Gastrocnemius medialis (tissue), 4 donors: ENCODE measurements around the gene C1RL. TPM values are rescaled to one million over a fixed set of nuclear protein-coding genes. Genes with fewer than 3 reads are reported as not detected.

Experiments
- ATAC-seq, 2 donors: fragments of 150-250 bp; one replicate each; pipeline ENCODE4 v1.9.1; 2016
- DNase-seq, 2 donors: peaks; one replicate each; pipeline ENCODE4 v3.0.0-alpha.2; 2019
- H3K27ac ChIP-seq, 4 donors: fragments of 200-600 bp; sonication (generic); 1 replicate in 1 of 4; 2 replicates in 3 of 4; pipeline ENCODE4 v1.5.1; 2016 to 2018; ENCODE audit warnings: mild to moderate bottlenecking in 2 of 4, moderate library complexity in 1 of 4
- H3K27me3 ChIP-seq, 3 donors: fragments of 200-600 bp; sonication (generic) in 2 of 3; 1 replicate in 1 of 3; 2 replicates in 2 of 3; pipeline versions ENCODE4 v1.5.1 to v1.6.0; 2016 to 2019; ENCODE audit warnings: mild to moderate bottlenecking in 1 of 3, moderate library complexity in 1 of 3
- H3K36me3 ChIP-seq, 2 donors: fragments of 200-600 bp; sonication (generic) in 1 of 2; one replicate each; pipeline ENCODE4 v1.5.1; 2017 to 2018
- H3K4me1 ChIP-seq, 2 donors: fragments of 200-600 bp; sonication (generic) in 1 of 2; one replicate each; pipeline ENCODE4 v1.5.1; 2016 to 2017; ENCODE audit warnings: mild to moderate bottlenecking in 2 of 2
- H3K4me3 ChIP-seq, 4 donors: fragments of 200-600 bp; sonication (generic) in 3 of 4; 1 replicate in 1 of 4; 2 replicates in 3 of 4; pipeline ENCODE4 v1.5.1; 2016 to 2019; ENCODE audit warnings: mild to moderate bottlenecking in 2 of 4
- H3K9me3 ChIP-seq, 3 donors: fragments of 200-600 bp; sonication (generic) in 2 of 3; 1 replicate in 1 of 3; 2 replicates in 2 of 3; pipeline ENCODE4 v1.5.1; 2016 to 2019
- POLR2A ChIP-seq, 2 donors: fragments of 450-650 bp; IDR thresholded peaks; one replicate each; pipeline ENCODE4 v1.6.1; 2017; ENCODE audit warnings: antibody characterized with exemption in 2 of 2, mild to moderate bottlenecking in 2 of 2, moderate library complexity in 2 of 2
- in situ Hi-C, 4 donors: fragments of 200-750 bp; cut with MboI; loops; one replicate each; pipeline versions ENCODE4 v1.15.0 to v1.8.0; 2017; ENCODE audit warnings: low sequenced_read_pairs in 4 of 4
- intact Hi-C: fragments of 100-400 bp; cut with DNase I; formaldehyde crosslinking; loops from one replicate; pipeline ENCODE4 v1.15.1; 2023; ENCODE audit warnings: low total_unique reads
- total RNA-seq, 4 donors: library from RNA; depleted of rRNA; stranded (reverse); fragments of >200 nt; gene quantifications; one replicate each; pipeline versions ENCODE4 v1.1.0 to v1.2.3, GENCODE V29; 2016
- TF ChIP-seq, protein P1 (sequence below), 5 experiments: fragments of 450-650 bp in 3 of 5; fragments of 200-600 bp in 2 of 5; sonication (generic) in 2 of 5; IDR thresholded peaks in 4 of 5; conservative IDR thresholded peaks in 1 of 5; 1 replicate in 4 of 5; 2 replicates in 1 of 5; pipeline ENCODE4 v1.5.1; 2016 to 2019; ENCODE audit warnings: antibody characterized with exemption in 5 of 5, mild to moderate bottlenecking in 3 of 5, moderate library complexity in 3 of 5

C1RL gene
- total RNA-seq, 4 donors from 2014 or later, result 15.0 to 18.7 (median 16.7) TPM

DNA sequence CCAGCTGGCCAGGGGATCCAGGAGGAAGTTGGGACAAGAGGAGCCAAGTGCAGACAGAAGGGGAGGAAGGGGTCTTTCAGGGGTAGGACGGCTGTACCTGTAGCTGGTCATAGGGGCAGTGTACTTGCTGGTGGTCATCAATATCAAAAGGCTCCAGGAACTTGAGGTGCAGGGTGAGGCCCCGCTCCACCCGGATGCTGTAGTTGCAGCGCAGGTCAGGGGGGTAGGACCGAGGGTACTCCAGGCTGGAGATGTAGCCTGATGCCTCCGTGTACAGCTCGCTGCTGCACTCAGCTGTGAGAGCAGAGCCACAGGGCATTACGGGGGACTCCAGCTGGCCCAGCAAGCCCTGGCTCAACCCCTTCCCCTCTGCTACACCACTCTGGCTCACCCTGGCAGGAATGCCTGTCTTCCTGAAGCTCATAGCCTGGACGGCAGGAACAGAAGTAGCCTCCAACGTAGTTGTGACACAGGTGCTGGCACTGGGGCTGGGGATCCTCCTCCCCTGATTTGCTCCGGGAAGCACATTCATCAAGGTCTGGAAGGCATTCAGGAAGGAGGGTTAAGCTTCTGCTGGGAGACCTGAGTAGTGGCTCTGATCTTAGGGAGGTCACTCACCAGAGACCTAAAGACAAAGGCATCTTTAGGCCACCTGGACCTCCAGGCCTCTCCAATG is 19.7 kb downstream of the C1RL start:
- DNase-seq (no peak), ATAC-seq (no peak)
- no peaks in the 10 kb centered on the region for H3K27me3 ChIP-seq
- TF ChIP-seq, protein P1, sequence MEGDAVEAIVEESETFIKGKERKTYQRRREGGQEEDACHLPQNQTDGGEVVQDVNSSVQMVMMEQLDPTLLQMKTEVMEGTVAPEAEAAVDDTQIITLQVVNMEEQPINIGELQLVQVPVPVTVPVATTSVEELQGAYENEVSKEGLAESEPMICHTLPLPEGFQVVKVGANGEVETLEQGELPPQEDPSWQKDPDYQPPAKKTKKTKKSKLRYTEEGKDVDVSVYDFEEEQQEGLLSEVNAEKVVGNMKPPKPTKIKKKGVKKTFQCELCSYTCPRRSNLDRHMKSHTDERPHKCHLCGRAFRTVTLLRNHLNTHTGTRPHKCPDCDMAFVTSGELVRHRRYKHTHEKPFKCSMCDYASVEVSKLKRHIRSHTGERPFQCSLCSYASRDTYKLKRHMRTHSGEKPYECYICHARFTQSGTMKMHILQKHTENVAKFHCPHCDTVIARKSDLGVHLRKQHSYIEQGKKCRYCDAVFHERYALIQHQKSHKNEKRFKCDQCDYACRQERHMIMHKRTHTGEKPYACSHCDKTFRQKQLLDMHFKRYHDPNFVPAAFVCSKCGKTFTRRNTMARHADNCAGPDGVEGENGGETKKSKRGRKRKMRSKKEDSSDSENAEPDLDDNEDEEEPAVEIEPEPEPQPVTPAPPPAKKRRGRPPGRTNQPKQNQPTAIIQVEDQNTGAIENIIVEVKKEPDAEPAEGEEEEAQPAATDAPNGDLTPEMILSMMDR (IDR thresholded peaks at IDR 0.05 in 4 of 5, conservative IDR thresholded peaks at IDR 0.05 in 1 of 5), result no peak
- no peak for TF ChIP-seq POLR2A (IDR thresholded peaks at IDR 0.05)
- H3K4me1 ChIP-seq, result peaks cover 8 to 15% of the 10 kb centered on the region in 2 donors
- H3K4me3 ChIP-seq, result no peak overlapping the region
- peak overlapping the region; percentile 68 to 80 (median 70) for H3K27ac ChIP-seq
- intact Hi-C loops, result no loop called here
- H3K9me3 ChIP-seq, result no peaks in the 10 kb centered on the region
- H3K36me3 ChIP-seq, result no peaks in the 10 kb centered on the region
- in situ Hi-C loops, result no loop called here

DNA sequence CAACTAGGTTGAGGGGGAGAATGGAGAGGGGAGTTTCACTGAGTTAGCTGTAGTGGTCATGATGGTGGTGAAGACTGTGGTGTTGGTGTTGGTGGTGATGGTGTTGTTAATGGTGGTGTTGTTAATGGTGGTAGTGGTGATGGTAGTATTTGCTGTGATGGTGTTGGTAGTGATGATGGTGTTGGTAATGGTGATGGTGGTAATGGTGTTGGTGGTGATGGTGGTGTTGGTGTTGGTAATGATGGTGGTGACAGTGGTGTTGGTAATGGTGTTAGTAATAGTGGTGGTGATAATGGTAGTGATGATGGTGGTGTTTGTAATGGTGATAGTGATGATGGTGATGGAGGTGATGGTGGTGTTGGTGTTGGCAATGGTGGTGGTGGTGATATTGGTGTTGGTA is 25.9 kb downstream of the C1RL start:
- ATAC-seq, result no peak
- no peaks in the 10 kb centered on the region for H3K9me3 ChIP-seq
- TF ChIP-seq, protein P1 (IDR thresholded peaks at IDR 0.05 in 4 of 5, conservative IDR thresholded peaks at IDR 0.05 in 1 of 5), result no peak
- TF ChIP-seq POLR2A (IDR thresholded peaks at IDR 0.05), result no peak
- no peaks in the 10 kb centered on the region for H3K36me3 ChIP-seq
- H3K4me1 ChIP-seq, result peaks cover 0 to 4% of the 10 kb centered on the region in 2 donors
- intact Hi-C loops, result no loop called here
- in situ Hi-C loops, result no loop called here
- no peak overlapping the region for H3K4me3 ChIP-seq
- DNase-seq, result no peak
- no peak overlapping the region for H3K27ac ChIP-seq
- no peaks in the 10 kb centered on the region for H3K27me3 ChIP-seq

DNA sequence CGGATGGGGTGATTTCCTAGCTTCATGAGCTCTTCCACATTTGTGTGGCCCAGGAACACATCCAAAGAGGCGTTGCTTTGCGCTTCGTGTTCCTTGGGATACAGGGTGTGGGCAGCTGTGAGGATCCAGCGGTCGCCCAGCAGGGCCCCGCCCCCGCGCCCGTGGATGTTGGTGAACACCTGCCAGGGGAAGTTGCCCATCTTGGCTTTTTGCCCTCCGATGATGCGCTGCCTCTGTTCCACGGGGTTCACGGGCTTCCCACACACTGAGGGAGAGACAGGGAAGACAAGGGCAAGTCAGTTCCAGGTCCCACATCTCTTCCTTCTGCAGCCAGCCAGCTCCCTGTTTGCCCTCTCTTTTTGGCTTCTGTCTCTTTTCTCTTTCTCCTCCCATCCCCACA is 28.0 kb downstream of the C1RL start:
- Histone ChIP-seq H3K27ac (no peak overlapping the region), H3K4me1 (peaks cover 0 to 4% of the 10 kb centered on the region in 2 donors), H3K9me3 (no peaks in the 10 kb centered on the region), H3K4me3 (no peak overlapping the region), H3K36me3 (no peaks in the 10 kb centered on the region), H3K27me3 (no peaks in the 10 kb centered on the region)
- TF ChIP-seq, protein P1 (IDR thresholded peaks at IDR 0.05 in 4 of 5, conservative IDR thresholded peaks at IDR 0.05 in 1 of 5), result no peak
- TF ChIP-seq POLR2A (IDR thresholded peaks at IDR 0.05), result no peak
- ATAC-seq, result no peak
- intact Hi-C loops (no loop called here), in situ Hi-C loops (no loop called here)
- no peak for DNase-seq

DNA sequence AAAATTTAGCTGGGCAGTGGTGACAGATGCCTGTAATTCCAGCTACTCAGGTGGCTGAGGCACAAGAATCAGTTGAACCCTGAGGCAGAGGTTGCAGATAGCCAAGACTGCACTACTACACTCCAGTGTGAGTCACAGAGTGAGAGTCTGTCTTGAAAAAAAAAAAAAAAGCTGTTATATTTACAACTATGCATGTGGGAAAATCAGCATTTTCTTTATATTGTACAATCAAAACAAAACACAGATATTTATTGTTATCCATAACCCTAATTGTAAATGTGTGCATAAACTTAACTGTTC is 29.2 kb downstream of the C1RL start:
- H3K27me3 ChIP-seq, result no peaks in the 10 kb centered on the region
- H3K27ac ChIP-seq, result peak overlapping the region; percentile 33 to 67 (median 60)
- intact Hi-C loops, result no loop called here

More for the DNA sequence above, 29.2 kb downstream of the C1RL start:
- DNase-seq, result no peak
- Histone ChIP-seq H3K4me3 (no peak overlapping the region), H3K36me3 (no peaks in the 10 kb centered on the region), H3K4me1 (peaks cover 0 to 4% of the 10 kb centered on the region in 2 donors), H3K9me3 (no peaks in the 10 kb centered on the region)
- in situ Hi-C loops, result no loop called here
- TF ChIP-seq POLR2A (IDR thresholded peaks at IDR 0.05), result no peak
- TF ChIP-seq, protein P1 (IDR thresholded peaks at IDR 0.05 in 4 of 5, conservative IDR thresholded peaks at IDR 0.05 in 1 of 5), result no peak
- ATAC-seq, result no peak
